GM23248 (cell line): ENCODE results near the gene COPS8. TPM values are rescaled to one million over a fixed set of nuclear protein-coding genes. Genes with fewer than 3 reads are reported as not detected.

ENCODE experiments used
- DNase-seq: peaks from one replicate; pipeline ENCODE4 v3.0.0-alpha.2; 2015
- H2AFZ ChIP-seq: fragments of 200-600 bp; sonication (generic); 2 replicates; pipeline ENCODE4 v1.6.1; 2016; ENCODE audit warnings: antibody characterized with exemption
- H3F3A ChIP-seq: fragments of 200-600 bp; sonication (generic); 2 replicates; pipeline ENCODE4 v1.6.1; 2016; ENCODE audit warnings: mild to moderate bottlenecking, antibody characterized with exemption, mixed run types; ENCODE audit not compliant: insufficient read depth
- H3K27ac ChIP-seq: fragments of 200-600 bp; sonication (generic); 2 replicates; pipeline ENCODE4 v1.5.1; 2016; ENCODE audit warnings: mild to moderate bottlenecking
- H3K27me3 ChIP-seq: fragments of 200-600 bp; sonication (generic); replicated peaks from 2 replicates; pipeline ENCODE4 v1.6.1; 2016; ENCODE audit warnings: mild to moderate bottlenecking; ENCODE audit not compliant: insufficient read depth
- H3K36me3 ChIP-seq: fragments of 200-600 bp; sonication (generic); 2 replicates; pipeline ENCODE4 v1.6.1; 2016; ENCODE audit warnings: low read depth, mild to moderate bottlenecking
- H3K4me1 ChIP-seq: fragments of 200-600 bp; sonication (generic); 2 replicates; pipeline ENCODE4 v1.6.1; 2016; ENCODE audit warnings: mild to moderate bottlenecking; ENCODE audit not compliant: insufficient read depth
- H3K4me2 ChIP-seq: fragments of 200-600 bp; sonication (generic); one replicate; pipeline ENCODE4 v1.6.1; 2016; ENCODE audit warnings: mild to moderate bottlenecking; ENCODE audit not compliant: unreplicated experiment
- H3K4me3 ChIP-seq: fragments of 200-600 bp; sonication (generic); 2 replicates; pipeline ENCODE4 v1.5.1; 2016; ENCODE audit warnings: mild to moderate bottlenecking
- H3K79me2 ChIP-seq: fragments of 200-600 bp; sonication (generic); 2 replicates; pipeline ENCODE4 v1.6.1; 2016; ENCODE audit warnings: mild to moderate bottlenecking; ENCODE audit not compliant: insufficient read depth
- H3K9ac ChIP-seq: fragments of 200-600 bp; sonication (generic); 2 replicates; pipeline ENCODE4 v1.6.1; 2016; ENCODE audit warnings: mild to moderate bottlenecking
- H3K9me2 ChIP-seq: fragments of 200-600 bp; sonication (generic); 2 replicates; pipeline ENCODE4 v1.6.1; 2016; ENCODE audit warnings: mixed run types, mild to moderate bottlenecking, moderate library complexity; ENCODE audit not compliant: insufficient read depth
- H3K9me3 ChIP-seq: fragments of 200-600 bp; sonication (generic); one replicate; pipeline ENCODE4 v1.6.1; 2017; ENCODE audit warnings: low read depth
- H4K20me1 ChIP-seq: fragments of 200-600 bp; sonication (generic); 2 replicates; pipeline ENCODE4 v1.6.0; 2016; ENCODE audit not compliant: insufficient read depth
- EZH2 ChIP-seq: fragments of 200-600 bp; sonication (generic); IDR thresholded peaks from 2 replicates; pipeline ENCODE4 v1.6.1; 2018; ENCODE audit warnings: antibody characterized with exemption, mild to moderate bottlenecking; ENCODE audit not compliant: insufficient read depth, poor library complexity, severe bottlenecking
- EZH2phosphoT487 ChIP-seq: fragments of 200-600 bp; sonication (generic); IDR thresholded peaks from 2 replicates; pipeline ENCODE4 v1.6.1; 2018; ENCODE audit warnings: antibody characterized with exemption, moderate library complexity, mild to moderate bottlenecking, low read depth; ENCODE audit not compliant: insufficient read depth
- WGBS, 2 experiments: methylation state at CpG; one replicate each; pipeline ENCODE4 v1.1.6; 2015 to 2017; ENCODE audit warnings: low lambda C conversion rate in 2 of 2, low coverage in 1 of 2; ENCODE audit errors: missing lambda C conversion rate in 2 of 2; 5-methylcytosine and 5-hydroxymethylcytosine counted together
- in situ Hi-C: fragments of 300-500 bp; cut with MboI; formaldehyde crosslinking; loops from 2 replicates; pipeline ENCODE4 v1.15.0; 2020
- polyA plus RNA-seq: library from polyadenylated mRNA; unstranded; fragments of >200 nt; fragmentation: Nextera tagmentation; extraction: Ambion mirVana; gene quantifications from 2 replicates; pipeline ENCODE4 v1.2.1, GENCODE V29; 2016
- total RNA-seq: library from RNA; depleted of rRNA; stranded (reverse); fragments of >200 nt; shearing (Covaris generic); gene quantifications from 2 replicates; pipeline ENCODE4 v1.2.3, GENCODE V29; 2014

COPS8 gene
- total and polyA plus RNA-seq, 2 experiments from 2014 or later, result 148 to 164 TPM

DNA sequence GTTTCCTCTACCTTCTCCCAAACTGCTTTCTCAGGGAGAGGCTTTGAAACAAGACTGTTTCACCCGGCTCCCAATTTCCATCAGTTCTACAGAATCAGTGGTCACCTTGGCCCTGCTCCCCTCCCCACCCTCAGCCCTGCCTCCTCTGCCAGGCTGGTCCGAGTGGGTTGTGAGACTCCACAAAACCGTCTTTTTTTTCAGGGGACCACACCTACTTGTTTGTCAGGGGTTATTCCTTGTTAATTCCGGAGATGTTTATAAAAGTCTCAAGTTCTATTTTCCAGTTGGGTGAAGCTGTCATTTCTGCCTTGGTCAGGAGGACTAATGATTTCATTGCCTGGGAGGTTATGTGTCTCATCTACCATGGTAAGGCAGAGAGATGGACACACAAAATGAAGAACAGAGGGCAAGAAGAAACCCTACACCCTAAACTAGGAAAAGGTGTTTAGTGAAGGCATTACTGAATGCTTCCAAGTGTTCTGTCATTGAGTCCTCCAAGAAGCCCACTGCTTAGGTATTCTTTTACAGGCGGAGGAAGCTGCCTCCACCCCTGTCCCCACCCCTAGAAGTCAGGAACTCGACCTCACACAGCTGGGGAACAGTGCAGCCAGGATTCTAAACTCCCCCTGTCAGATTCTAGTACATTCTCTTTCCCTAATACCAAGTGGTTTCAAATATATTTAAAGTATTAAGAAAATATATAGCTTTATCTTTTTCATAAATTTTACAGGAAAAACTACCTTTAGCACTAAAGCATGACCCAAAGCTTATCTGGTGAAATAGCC lies 46.3 kb downstream of the COPS8 start:
- no peaks in the 10 kb centered on the region for H3K9me2 ChIP-seq
- peaks cover 18% of the 10 kb centered on the region; the same call in 1 of the 2 replicates for H3F3A ChIP-seq
- H3K27me3 ChIP-seq, result no peaks in the 10 kb centered on the region
- in situ Hi-C loops, result no loop called here
- H3K4me1 ChIP-seq, result peaks cover 16% of the 10 kb centered on the region
- H3K27ac ChIP-seq, result no peak overlapping the region
- 42 to 44% methylated on average over 6 of the region's 6 CpGs for WGBS, 2 experiments
- H3K9ac ChIP-seq, result no peak overlapping the region
- no peak for TF ChIP-seq EZH2
- TF ChIP-seq EZH2phosphoT487, result no peak
- H3K4me3 ChIP-seq, result no peak overlapping the region
- DNase-seq, result no peak
- no peaks in the 10 kb centered on the region for H3K9me3 ChIP-seq
- H3K79me2 ChIP-seq, result no peaks in the 10 kb centered on the region
- H4K20me1 ChIP-seq, result no peaks in the 10 kb centered on the region
- H2AFZ ChIP-seq, result no peak overlapping the region
- H3K4me2 ChIP-seq, result no peak overlapping the region
- H3K36me3 ChIP-seq, result no peaks in the 10 kb centered on the region

DNA sequence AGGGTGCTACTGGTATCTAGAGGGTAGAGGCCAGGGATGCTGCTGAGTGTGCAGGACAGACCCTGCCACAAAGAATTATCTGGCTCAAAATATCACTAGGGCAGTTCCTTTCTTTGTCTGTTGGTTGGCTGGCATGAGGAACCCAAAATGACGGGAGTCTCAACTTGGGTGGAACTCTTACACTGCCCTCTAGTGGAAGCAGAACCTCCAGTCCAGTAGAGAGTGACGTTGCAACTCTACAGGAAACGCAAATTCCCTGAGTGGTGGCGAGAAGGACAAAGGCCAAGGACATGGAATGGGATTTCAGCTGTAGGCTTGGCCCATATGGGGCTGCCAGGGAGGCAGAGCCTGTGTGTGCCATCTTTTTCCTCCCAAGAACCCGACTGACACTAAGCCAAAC lies 47.1 kb downstream of the COPS8 start:
- H3K9me2 ChIP-seq, result no peaks in the 10 kb centered on the region
- in situ Hi-C loops, result no loop called here
- H3K9ac ChIP-seq, result no peak overlapping the region
- peaks cover 9% of the 10 kb centered on the region; the same call in 1 of the 2 replicates for H3F3A ChIP-seq
- no peaks in the 10 kb centered on the region for H3K36me3 ChIP-seq
- H3K27me3 ChIP-seq, result no peaks in the 10 kb centered on the region
- WGBS, 2 experiments, result 90 to 91% methylated on average over 5 of the region's 5 CpGs
- H3K79me2 ChIP-seq, result no peaks in the 10 kb centered on the region
- peaks cover 8% of the 10 kb centered on the region for H3K4me1 ChIP-seq
- H2AFZ ChIP-seq, result no peak overlapping the region
- no peaks in the 10 kb centered on the region for H4K20me1 ChIP-seq
- H3K9me3 ChIP-seq, result no peaks in the 10 kb centered on the region
- no peak for DNase-seq
- H3K4me3 ChIP-seq, result no peak overlapping the region
- no peak overlapping the region for H3K4me2 ChIP-seq
- TF ChIP-seq EZH2phosphoT487 (no peak), EZH2 (no peak)
- no peak overlapping the region for H3K27ac ChIP-seq

DNA sequence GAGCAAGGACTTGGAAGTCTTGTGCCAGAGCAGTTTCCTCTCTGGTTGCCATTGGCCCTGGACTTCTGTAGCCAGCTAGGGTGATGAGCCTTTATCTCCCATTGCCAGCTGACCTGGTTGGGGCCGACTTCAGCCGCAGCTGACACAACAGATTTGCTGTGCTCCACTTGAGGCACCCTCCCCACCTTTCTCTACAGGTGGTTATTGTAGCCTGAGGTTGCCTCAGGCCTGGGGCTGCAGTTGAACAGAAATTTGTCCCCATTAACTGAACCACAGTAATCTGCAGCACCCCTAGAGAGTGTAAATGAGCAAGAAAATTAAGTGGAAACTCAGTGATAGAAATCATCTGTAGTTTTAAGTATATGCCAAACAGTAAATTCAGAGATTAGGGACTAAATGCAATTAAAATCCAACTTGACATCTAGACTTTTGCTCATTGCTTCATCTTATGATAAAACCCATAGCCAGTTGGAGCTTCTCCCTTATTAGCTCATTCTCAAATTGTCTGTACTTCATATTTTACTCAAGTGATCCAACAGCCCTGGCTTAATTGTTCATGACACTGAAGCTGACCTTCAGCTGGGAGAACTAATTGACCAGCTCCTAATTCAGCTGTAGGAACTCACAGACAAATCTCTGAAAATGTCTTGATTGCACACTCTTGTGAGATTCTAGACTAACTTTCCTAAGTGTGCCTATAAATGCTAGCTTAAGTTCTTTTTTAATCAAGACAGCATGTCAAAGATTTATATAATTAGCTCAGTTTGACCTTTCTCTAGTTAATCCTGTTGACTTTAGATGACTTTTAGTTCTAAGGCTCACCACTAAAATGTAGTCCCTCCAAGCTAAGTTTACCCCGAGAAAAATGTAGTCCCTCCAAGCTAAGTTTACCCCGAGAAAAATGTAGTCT lies 48.9 kb downstream of the COPS8 start:
- no peak overlapping the region for H3K9ac ChIP-seq
- H3F3A ChIP-seq, result peaks cover 5% of the 10 kb centered on the region; the same call in 1 of the 2 replicates
- 36 to 41% methylated on average over 4 of the region's 4 CpGs for WGBS, 2 experiments
- no peaks in the 10 kb centered on the region for H3K36me3 ChIP-seq
- H3K27ac ChIP-seq, result no peak overlapping the region
- no peaks in the 10 kb centered on the region for H3K27me3 ChIP-seq
- in situ Hi-C loops, result no loop called here
- no peak overlapping the region for H3K4me2 ChIP-seq
- no peaks in the 10 kb centered on the region for H3K9me2 ChIP-seq
- no peak for DNase-seq
- no peaks in the 10 kb centered on the region for H3K79me2 ChIP-seq
- no peaks in the 10 kb centered on the region for H3K9me3 ChIP-seq
- H2AFZ ChIP-seq, result no peak overlapping the region
- TF ChIP-seq EZH2 (no peak), EZH2phosphoT487 (no peak)
- no peaks in the 10 kb centered on the region for H3K4me1 ChIP-seq
- H3K4me3 ChIP-seq, result no peak overlapping the region
- H4K20me1 ChIP-seq, result no peaks in the 10 kb centered on the region

DNA sequence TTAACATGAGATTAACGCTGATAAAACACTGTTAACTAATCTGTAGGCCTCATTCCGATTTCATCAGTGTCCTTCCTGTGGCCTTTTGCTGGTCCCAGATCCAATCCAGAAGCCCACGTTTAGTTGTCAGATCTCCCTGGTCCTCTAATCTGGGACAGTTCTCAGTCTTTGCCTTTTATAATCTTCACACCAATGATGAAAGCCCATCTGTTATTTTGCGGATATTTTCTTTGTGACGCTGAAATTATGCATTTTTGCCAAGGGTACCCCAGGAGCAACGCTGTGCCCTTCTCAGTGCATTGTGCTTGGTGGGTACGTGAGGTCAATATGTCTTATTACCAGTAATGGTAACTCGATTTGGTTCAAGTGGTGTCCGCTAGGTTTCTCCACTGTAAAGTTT lies 51.1 kb downstream of the COPS8 start:
- no peak for DNase-seq
- in situ Hi-C loops, result no loop called here
- WGBS, 2 experiments, result 84 to 85% methylated on average over 9 of the region's 9 CpGs

More for the DNA sequence above, 51.1 kb downstream of the COPS8 start:
- H3F3A ChIP-seq, result peaks cover 6% of the 10 kb centered on the region; the same call in 1 of the 2 replicates
- H3K27ac ChIP-seq, result no peak overlapping the region
- H3K4me1 ChIP-seq, result peaks cover 6% of the 10 kb centered on the region
- no peaks in the 10 kb centered on the region for H3K9me3 ChIP-seq
- H3K79me2 ChIP-seq, result no peaks in the 10 kb centered on the region
- TF ChIP-seq EZH2phosphoT487 (no peak), EZH2 (no peak)
- no peak overlapping the region for H3K9ac ChIP-seq
- no peaks in the 10 kb centered on the region for H3K27me3 ChIP-seq
- H3K4me3 ChIP-seq, result no peak overlapping the region
- H2AFZ ChIP-seq, result no peak overlapping the region
- no peaks in the 10 kb centered on the region for H3K9me2 ChIP-seq
- H4K20me1 ChIP-seq, result no peaks in the 10 kb centered on the region
- no peaks in the 10 kb centered on the region for H3K36me3 ChIP-seq
- H3K4me2 ChIP-seq, result no peak overlapping the region
